Measurements from ENCODE around the gene SLC35F5.

SLC35F5 gene

DNA sequence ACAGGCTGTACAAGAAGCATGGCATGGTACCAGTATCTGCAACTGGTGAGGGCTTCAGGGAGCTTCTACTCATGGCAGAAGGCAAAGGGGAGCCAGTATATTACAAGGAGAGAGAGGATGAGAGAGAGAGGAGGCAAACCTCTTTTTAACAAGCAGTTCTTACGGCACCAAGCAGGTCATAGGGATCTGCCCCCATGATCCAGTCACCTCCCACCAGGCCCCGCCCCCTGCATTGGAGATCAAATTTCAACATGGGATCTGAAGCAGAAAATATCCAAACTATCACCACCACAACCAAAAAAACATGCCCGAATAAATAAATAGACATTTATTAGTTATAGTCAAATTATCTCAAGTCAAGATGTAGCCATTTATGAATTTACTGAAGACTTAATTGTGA lies 14.5 kb upstream of the SLC35F5 start:
- no peak for DNase-seq
- TF ChIP-seq, protein P1, sequence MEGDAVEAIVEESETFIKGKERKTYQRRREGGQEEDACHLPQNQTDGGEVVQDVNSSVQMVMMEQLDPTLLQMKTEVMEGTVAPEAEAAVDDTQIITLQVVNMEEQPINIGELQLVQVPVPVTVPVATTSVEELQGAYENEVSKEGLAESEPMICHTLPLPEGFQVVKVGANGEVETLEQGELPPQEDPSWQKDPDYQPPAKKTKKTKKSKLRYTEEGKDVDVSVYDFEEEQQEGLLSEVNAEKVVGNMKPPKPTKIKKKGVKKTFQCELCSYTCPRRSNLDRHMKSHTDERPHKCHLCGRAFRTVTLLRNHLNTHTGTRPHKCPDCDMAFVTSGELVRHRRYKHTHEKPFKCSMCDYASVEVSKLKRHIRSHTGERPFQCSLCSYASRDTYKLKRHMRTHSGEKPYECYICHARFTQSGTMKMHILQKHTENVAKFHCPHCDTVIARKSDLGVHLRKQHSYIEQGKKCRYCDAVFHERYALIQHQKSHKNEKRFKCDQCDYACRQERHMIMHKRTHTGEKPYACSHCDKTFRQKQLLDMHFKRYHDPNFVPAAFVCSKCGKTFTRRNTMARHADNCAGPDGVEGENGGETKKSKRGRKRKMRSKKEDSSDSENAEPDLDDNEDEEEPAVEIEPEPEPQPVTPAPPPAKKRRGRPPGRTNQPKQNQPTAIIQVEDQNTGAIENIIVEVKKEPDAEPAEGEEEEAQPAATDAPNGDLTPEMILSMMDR (IDR thresholded peaks at IDR 0.05; ENCODE audit: low read depth, low read length), result no peak
- H3K4me3 ChIP-seq (ENCODE audit: low read depth, low read length), result no peak overlapping the region
- no peak overlapping the region for H3K27ac ChIP-seq
- no peaks in the 10 kb centered on the region for H3K36me3 ChIP-seq
- H3K27me3 ChIP-seq (ENCODE audit: insufficient read depth, low read depth, severe bottlenecking), result no peaks in the 10 kb centered on the region
- peaks cover 2% of the 10 kb centered on the region for H3K9me3 ChIP-seq (ENCODE audit: severe bottlenecking)

DNA sequence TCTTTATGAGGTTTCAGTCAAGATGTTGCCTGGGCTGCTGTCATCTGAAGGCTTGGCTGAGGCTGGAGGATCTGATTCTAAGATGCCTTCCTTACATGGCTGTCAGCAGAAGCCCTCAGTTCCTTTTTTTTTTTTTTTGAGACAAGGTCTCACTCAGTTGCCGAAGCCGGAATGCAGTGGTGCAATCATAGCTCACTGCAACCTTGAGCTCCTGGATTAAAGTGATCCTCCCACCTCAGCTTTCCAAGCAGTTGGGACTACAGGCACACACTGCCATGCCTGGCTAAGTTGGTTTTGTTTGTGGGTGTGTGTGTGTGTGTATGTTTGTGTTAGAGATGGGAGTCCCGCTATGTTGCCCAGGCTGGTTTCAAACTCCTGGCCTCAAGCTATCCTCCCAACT lies 13.1 kb upstream of the SLC35F5 start:
- Histone ChIP-seq H3K27me3 (ENCODE audit: insufficient read depth, low read depth, severe bottlenecking) (no peaks in the 10 kb centered on the region), H3K36me3 (no peaks in the 10 kb centered on the region), H3K9me3 (ENCODE audit: severe bottlenecking) (peaks cover 4% of the 10 kb centered on the region), H3K4me3 (ENCODE audit: low read depth, low read length) (no peak overlapping the region), H3K27ac (no peak overlapping the region)
- TF ChIP-seq, protein P1 (IDR thresholded peaks at IDR 0.05; ENCODE audit: low read depth, low read length), result no peak
- DNase-seq, result no peak

DNA sequence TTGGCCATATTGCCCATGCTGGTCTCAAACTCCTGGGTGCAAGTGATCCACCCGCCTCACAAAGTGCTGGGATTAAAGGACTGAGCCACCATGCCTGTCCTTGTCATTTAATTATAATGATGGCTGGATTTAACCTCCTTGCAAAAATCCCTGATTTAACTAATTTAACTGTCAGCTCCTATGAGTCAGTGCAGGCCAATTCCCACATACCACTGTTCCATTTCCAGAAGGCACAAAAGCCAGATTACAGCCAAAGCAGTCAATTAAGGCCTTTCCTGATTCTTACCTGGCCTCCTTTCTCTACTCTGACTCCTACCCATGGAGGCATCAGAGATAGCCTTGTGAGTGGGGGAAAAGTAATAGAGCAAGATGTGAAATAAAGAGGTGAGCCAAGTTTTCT lies 12.3 kb upstream of the SLC35F5 start:
- Histone ChIP-seq H3K4me3 (ENCODE audit: low read depth, low read length) (no peak overlapping the region), H3K27me3 (ENCODE audit: insufficient read depth, low read depth, severe bottlenecking) (no peaks in the 10 kb centered on the region), H3K9me3 (ENCODE audit: severe bottlenecking) (peaks cover 4% of the 10 kb centered on the region), H3K36me3 (no peaks in the 10 kb centered on the region), H3K27ac (no peak overlapping the region)
- DNase-seq, result peak; percentile 64
- TF ChIP-seq, protein P1 (IDR thresholded peaks at IDR 0.05; ENCODE audit: low read depth, low read length), result no peak

DNA sequence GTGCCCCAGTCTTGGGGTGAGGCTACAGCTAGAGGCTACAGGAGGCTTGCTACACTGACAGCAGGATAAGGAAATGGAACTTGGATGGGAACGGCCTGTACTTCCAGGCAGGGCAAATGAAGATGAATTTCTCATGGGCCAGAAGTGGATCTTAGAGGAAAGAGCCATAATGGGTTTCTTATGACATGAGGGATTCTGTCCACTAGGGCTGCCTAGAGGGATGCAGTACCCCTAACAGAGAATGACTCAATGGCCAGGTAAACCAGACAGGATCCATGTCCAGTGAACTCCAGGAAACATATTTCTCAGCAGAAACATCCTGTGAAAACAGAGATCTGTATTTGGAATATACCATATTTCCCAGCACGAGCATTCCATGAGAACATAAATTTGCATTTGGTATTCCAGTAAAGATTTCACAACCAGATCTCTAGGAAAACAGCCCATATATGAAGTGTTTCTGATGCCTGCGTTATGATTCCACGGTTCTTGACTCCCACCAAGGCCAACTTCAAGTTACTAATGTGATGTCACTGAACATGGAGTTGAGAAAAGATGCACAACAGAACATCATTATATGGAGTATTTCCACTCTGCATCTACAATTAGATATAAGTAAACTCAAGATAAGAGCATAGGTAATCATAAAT lies 11.5 kb upstream of the SLC35F5 start:
- H3K27ac ChIP-seq, result no peak overlapping the region
- TF ChIP-seq, protein P1 (IDR thresholded peaks at IDR 0.05; ENCODE audit: low read depth, low read length), result no peak
- no peak overlapping the region for H3K4me3 ChIP-seq (ENCODE audit: low read depth, low read length)
- peaks cover 4% of the 10 kb centered on the region for H3K9me3 ChIP-seq (ENCODE audit: severe bottlenecking)
- no peaks in the 10 kb centered on the region for H3K27me3 ChIP-seq (ENCODE audit: insufficient read depth, low read depth, severe bottlenecking)
- no peak for DNase-seq
- H3K36me3 ChIP-seq, result no peaks in the 10 kb centered on the region

DNA sequence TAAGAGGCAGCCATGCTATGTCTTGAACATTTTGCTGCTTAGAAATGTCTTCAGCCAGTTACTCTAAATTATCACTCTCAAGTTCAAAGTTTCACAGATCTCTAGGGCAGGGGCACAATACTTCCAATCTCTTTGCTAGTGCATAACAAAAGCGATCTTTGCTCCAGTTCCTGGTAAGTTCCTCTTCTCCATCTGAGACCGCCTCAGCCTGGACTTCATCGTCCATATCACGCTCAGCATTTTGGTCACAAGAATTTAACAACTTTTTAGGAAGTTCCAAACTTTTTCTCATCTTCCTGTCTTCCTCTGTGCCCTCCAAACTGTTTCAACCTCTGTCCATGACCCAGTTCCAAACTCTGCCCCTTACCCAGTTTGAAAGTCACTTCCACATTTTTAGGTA lies 8.8 kb upstream of the SLC35F5 start:
- TF ChIP-seq, protein P1 (IDR thresholded peaks at IDR 0.05; ENCODE audit: low read depth, low read length), result no peak
- Histone ChIP-seq H3K27me3 (ENCODE audit: insufficient read depth, low read depth, severe bottlenecking) (no peaks in the 10 kb centered on the region), H3K27ac (no peak overlapping the region), H3K4me3 (ENCODE audit: low read depth, low read length) (no peak overlapping the region), H3K9me3 (ENCODE audit: severe bottlenecking) (peaks cover 2% of the 10 kb centered on the region), H3K36me3 (no peaks in the 10 kb centered on the region)
- no peak for DNase-seq

Measured in WERI-Rb-1 (cell line).